Activated CD8-positive, alpha-beta T cell treated with anti-CD3 and anti-CD28 coated beads for 36 hours (primary cell): Measurements from ENCODE around the gene IGSF8. TPM values are rescaled to one million over a fixed set of nuclear protein-coding genes. Genes with fewer than 3 reads are reported as not detected.
A peak's percentile ranks its signal among the peaks of the same experiment; 100 is the strongest.

Experiments used
- ATAC-seq: fragments of 200-7000 bp; cut with Tn5 transposase; one replicate; pipeline ENCODE4 v1.10.0; 2021; ENCODE audit warnings: mild to moderate bottlenecking, moderate library complexity
- CTCF ChIA-PET: fragments of 350-600 bp; sonication (Branson Sonifier 250); formaldehyde crosslinking; loops from one replicate; lab custom pipeline; 2021; ENCODE audit warnings: antibody characterized with exemption; lab: Charles Lee
- POLR2A ChIA-PET: fragments of 350-600 bp; sonication (Branson Sonifier 250); formaldehyde crosslinking; loops from one replicate; lab custom pipeline; 2021; ENCODE audit warnings: antibody characterized with exemption; lab: Charles Lee
- DNase-seq: peaks from one replicate; pipeline ENCODE4 v3.0.0-alpha.2; 2020
- H3K27ac Mint-ChIP-seq: one replicate; pipeline ENCODE4 v1.8.0; 2021; ENCODE audit warnings: mild to moderate bottlenecking, mixed read lengths
- H3K27me3 Mint-ChIP-seq: one replicate; pipeline ENCODE4 v1.8.0; 2021; ENCODE audit warnings: mixed read lengths
- H3K36me3 Mint-ChIP-seq: one replicate; pipeline ENCODE4 v1.8.0; 2021; ENCODE audit warnings: low read depth, mixed read lengths
- H3K4me1 Mint-ChIP-seq: one replicate; pipeline ENCODE4 v1.8.0; 2021; ENCODE audit warnings: low read depth, mixed read lengths
- H3K4me3 Mint-ChIP-seq: one replicate; pipeline ENCODE4 v1.8.0; 2021; ENCODE audit warnings: mild to moderate bottlenecking, moderate library complexity, mixed read lengths
- H3K9me3 Mint-ChIP-seq: one replicate; pipeline ENCODE4 v1.8.0; 2021; ENCODE audit warnings: mixed read lengths
- intact Hi-C: fragments of 100-400 bp; cut with micrococcal nuclease; formaldehyde crosslinking; loops from one replicate; pipeline ENCODE4 v1.10.0; 2022
- total RNA-seq, 2 experiments: library from RNA; stranded (reverse); gene quantifications; one replicate each; pipeline ENCODE4 v1.2.3, GENCODE V29; 2021
- TF ChIP-seq, protein P1 (sequence below): fragments of 200-600 bp; IDR thresholded peaks from one replicate; pipeline ENCODE4 v1.8.0; 2022; ENCODE audit warnings: antibody characterized with exemption, mild to moderate bottlenecking

The IGSF8 gene
- total RNA-seq, 2 experiments from 2014 or later: 48.0 to 49.5 TPM

DNA sequence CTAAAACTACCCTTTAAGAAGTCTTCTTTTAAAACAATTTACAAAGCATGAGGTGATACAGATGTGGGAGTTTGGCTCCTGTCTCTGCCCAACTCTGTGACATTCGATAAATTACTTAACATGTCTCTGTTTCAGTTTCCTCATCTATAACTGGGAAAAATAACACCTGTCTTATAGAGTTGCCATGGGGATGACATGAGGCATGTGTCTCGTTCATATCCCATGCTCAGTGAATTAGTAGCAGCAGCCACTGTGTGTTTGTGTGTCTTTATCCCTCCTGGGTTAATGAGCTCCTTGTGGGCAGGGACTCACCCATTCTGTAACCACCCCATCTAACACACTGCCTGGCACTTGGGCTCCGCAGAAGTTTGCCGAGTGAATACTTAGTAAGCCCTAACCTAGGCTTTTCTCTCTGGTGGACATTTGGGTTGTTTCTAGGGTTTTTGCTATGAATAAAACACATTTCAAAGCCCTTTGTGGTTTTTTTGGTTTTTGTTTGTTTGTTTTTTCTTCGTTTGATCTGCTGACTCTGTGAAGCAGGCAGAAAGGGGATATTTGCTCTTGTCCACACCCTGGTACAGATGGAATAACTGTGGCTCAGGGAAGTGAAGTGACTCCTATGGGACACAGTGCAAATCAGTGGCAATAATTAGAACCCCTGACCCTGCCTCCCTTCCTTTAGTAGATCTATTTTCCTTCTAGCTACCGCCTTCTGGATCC lies 17.9 kb downstream of the IGSF8 start:
- no peak overlapping the region for H3K4me3 Mint-ChIP-seq
- POLR2A ChIA-PET: interaction anchor here (0.9 to 1.4 kb wide), 3 partner anchors 10 to 50 kb away, joined by 3 read pairs; no protein-coding TSS in a partner anchor
- peaks cover 17% of the 10 kb centered on the region for H3K4me1 Mint-ChIP-seq
- peaks cover 50% of the 10 kb centered on the region for H3K27me3 Mint-ChIP-seq
- H3K36me3 Mint-ChIP-seq: peaks cover 9% of the 10 kb centered on the region
- H3K27ac Mint-ChIP-seq: no peak overlapping the region
- no peaks in the 10 kb centered on the region for H3K9me3 Mint-ChIP-seq
- ATAC-seq (no peak), DNase-seq (no peak)
- CTCF ChIA-PET: interaction anchor here (0.9 to 33.7 kb wide), 9 partner anchors 10 to 146 kb away, joined by 3 to 693 read pairs (median 17); partner anchors contain the start of gene KCNJ10
- TF ChIP-seq, protein P1, sequence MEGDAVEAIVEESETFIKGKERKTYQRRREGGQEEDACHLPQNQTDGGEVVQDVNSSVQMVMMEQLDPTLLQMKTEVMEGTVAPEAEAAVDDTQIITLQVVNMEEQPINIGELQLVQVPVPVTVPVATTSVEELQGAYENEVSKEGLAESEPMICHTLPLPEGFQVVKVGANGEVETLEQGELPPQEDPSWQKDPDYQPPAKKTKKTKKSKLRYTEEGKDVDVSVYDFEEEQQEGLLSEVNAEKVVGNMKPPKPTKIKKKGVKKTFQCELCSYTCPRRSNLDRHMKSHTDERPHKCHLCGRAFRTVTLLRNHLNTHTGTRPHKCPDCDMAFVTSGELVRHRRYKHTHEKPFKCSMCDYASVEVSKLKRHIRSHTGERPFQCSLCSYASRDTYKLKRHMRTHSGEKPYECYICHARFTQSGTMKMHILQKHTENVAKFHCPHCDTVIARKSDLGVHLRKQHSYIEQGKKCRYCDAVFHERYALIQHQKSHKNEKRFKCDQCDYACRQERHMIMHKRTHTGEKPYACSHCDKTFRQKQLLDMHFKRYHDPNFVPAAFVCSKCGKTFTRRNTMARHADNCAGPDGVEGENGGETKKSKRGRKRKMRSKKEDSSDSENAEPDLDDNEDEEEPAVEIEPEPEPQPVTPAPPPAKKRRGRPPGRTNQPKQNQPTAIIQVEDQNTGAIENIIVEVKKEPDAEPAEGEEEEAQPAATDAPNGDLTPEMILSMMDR: no peak
- intact Hi-C loops: loop anchor here (10.0 kb wide), 1 partner anchor 46 kb away; the partner anchor contains the start of gene PIGM

DNA sequence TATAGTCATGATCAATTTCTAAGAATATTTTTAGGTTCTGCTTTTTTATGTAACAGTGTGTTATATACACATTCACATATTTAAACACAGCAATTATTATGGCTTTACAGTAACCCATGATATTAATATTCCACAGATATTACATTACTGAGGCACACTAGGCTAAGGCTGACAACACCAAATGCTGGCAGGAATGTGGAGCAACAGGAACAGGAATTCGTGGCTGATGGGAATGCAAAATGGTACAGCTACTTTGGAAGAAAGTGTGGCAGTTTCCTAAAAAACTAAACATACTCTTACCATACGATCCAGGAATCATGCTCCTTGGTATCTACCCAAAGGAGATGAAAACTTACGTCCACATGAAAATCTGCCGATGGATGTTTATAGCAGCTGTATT lies 19.0 kb downstream of the IGSF8 start:
- intact Hi-C loops: no loop called here
- DNase-seq: no peak
- TF ChIP-seq, protein P1: no peak
- H3K4me3 Mint-ChIP-seq: no peak overlapping the region
- ChIA-PET POLR2A (interaction anchor here (1.1 to 2.0 kb wide), 2 partner anchors 9 to 33 kb away, joined by 3 to 11 read pairs; no protein-coding TSS in a partner anchor), CTCF (interaction anchor here (0.9 to 33.7 kb wide), 27 partner anchors 7 to 299 kb away, joined by 3 to 693 read pairs (median 7); partner anchors contain the start of genes IGSF8, KCNJ10 and PIGM)
- no peak overlapping the region for H3K27ac Mint-ChIP-seq
- peaks cover 50% of the 10 kb centered on the region for H3K27me3 Mint-ChIP-seq
- H3K9me3 Mint-ChIP-seq: no peaks in the 10 kb centered on the region
- peaks cover 17% of the 10 kb centered on the region for H3K4me1 Mint-ChIP-seq
- ATAC-seq: no peak
- H3K36me3 Mint-ChIP-seq: peaks cover 3% of the 10 kb centered on the region

DNA sequence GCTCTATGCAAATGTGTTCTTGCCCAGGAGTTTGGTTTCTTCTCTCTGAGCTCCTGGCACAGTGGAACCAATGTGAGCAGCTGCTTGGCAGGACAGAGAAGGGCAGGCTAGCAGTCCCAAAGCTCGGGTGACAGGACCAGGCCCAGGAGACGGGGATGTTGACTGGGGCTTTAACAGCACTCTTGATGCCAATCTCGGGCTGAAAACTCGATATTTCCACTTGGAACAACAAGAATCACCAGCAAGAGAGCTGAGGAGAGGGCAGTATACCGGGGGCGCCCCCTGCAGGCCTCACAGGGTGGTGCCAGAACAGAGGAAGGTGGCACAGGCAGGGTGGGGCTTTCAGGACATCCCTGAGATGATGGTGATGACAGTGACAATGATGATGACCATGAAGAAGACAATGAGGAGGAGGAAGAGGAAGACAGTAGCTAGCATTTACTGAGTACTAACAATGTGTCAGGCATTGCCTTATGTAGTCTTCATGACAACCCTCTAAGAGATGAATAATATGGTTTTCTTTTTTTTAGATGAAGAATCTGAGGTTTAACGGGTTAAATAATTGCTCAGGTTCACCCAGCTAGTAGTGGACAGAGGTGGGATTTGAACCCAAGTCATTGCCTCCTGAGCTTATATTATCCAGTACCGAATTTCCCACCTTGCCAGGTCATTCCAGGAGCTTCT lies 19.8 kb downstream of the IGSF8 start:
- H3K36me3 Mint-ChIP-seq: no peaks in the 10 kb centered on the region
- ChIA-PET POLR2A (interaction anchor here (0.6 to 2.0 kb wide), 4 partner anchors 10 to 297 kb away, joined by 3 to 11 read pairs (median 4); no protein-coding TSS in a partner anchor), CTCF (interaction anchor here (0.7 to 33.7 kb wide), 42 partner anchors 8 to 300 kb away, joined by 3 to 693 read pairs (median 5); partner anchors contain the start of genes ATP1A2, CASQ1, IGSF8 and IGSF9)
- peak; percentile 97 for ATAC-seq
- no peaks in the 10 kb centered on the region for H3K9me3 Mint-ChIP-seq
- H3K27me3 Mint-ChIP-seq: peaks cover 50% of the 10 kb centered on the region
- H3K4me3 Mint-ChIP-seq: no peak overlapping the region
- peak; percentile 86 for DNase-seq
- TF ChIP-seq, protein P1: peak; percentile 87
- no peak overlapping the region for H3K27ac Mint-ChIP-seq
- peaks cover 13% of the 10 kb centered on the region for H3K4me1 Mint-ChIP-seq
- intact Hi-C loops: no loop called here

DNA sequence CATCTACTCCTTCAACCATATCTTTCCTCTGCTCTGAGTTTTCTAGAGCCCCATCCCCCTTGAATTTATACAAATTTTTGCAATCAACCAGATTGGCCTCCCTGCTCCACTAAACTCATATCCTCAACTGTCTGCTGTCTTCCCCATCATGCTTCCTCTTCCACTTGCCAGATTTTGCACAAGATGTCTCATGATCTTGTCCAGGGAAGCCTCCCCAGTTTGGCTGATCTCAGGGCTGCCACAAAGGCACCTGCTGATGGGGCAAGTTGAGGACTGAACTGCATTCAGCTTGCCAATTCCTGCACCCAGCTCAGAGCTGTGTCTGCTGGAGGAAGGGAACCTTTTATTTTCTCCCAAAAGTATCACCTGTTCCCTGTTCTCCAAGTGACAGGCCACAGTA lies 20.9 kb downstream of the IGSF8 start:
- POLR2A ChIA-PET: interaction anchor here (1.5 to 2.0 kb wide), 2 partner anchors 31 to 125 kb away, joined by 4 to 11 read pairs; no protein-coding TSS in a partner anchor
- no peaks in the 10 kb centered on the region for H3K36me3 Mint-ChIP-seq
- H3K4me3 Mint-ChIP-seq: no peak overlapping the region
- TF ChIP-seq, protein P1: no peak
- ATAC-seq (no peak), DNase-seq (no peak)
- CTCF ChIA-PET: interaction anchor here (1.1 to 33.7 kb wide), 15 partner anchors 9 to 175 kb away, joined by 3 to 693 read pairs (median 17); partner anchors contain the start of genes IGSF8 and PIGM
- intact Hi-C loops: no loop called here
- no peak overlapping the region for H3K27ac Mint-ChIP-seq
- peaks cover 49% of the 10 kb centered on the region for H3K27me3 Mint-ChIP-seq
- peaks cover 13% of the 10 kb centered on the region for H3K4me1 Mint-ChIP-seq
- no peaks in the 10 kb centered on the region for H3K9me3 Mint-ChIP-seq
